Stimulated activated memory B cell treated with anti-CD40 and anti-IgM and Interleukin-4, amounts not matched to agents 10 μg/mL and 1 μg/mL and 100 μg/mL, for 72 hours (primary cell): Measurements from ENCODE around the gene NOL12.

Experiments
- ATAC-seq: fragments of 150-1000 bp; cut with Tn5 transposase; 2 replicates; pipeline ENCODE4 v1.10.0; 2021
- H3K27ac Mint-ChIP-seq: one replicate; pipeline ENCODE4 v1.8.0; 2022; ENCODE audit warnings: mild to moderate bottlenecking, mixed read lengths
- H3K27me3 Mint-ChIP-seq: one replicate; pipeline ENCODE4 v1.8.0; 2022; ENCODE audit warnings: mixed read lengths
- H3K36me3 Mint-ChIP-seq: one replicate; pipeline ENCODE4 v1.8.0; 2022; ENCODE audit warnings: mixed read lengths
- H3K4me1 Mint-ChIP-seq: one replicate; pipeline ENCODE4 v1.8.0; 2022; ENCODE audit warnings: mixed read lengths
- H3K4me3 Mint-ChIP-seq: one replicate; pipeline ENCODE4 v1.8.0; 2022; ENCODE audit warnings: mild to moderate bottlenecking, moderate library complexity, mixed read lengths
- H3K9me3 Mint-ChIP-seq: one replicate; pipeline ENCODE4 v1.8.0; 2022; ENCODE audit warnings: mixed read lengths

The NOL12 gene

GRCh38 chr22:37672206-37672919 lies 13.8 kb upstream of the NOL12 start:
- Mint-ChIP-seq H3K4me1 (peaks cover 58% of the 10 kb centered on the region), H3K4me3 (peak overlapping the region; percentile 12), H3K27ac (peak overlapping the region; percentile 95), H3K36me3 (peaks cover 6% of the 10 kb centered on the region), H3K27me3 (no peaks in the 10 kb centered on the region), H3K9me3 (no peaks in the 10 kb centered on the region)
- no peak for ATAC-seq

- Mint-ChIP-seq H3K36me3 (peaks cover 8% of the 10 kb centered on the region), H3K4me1 (peaks cover 60% of the 10 kb centered on the region), H3K4me3 (no peak overlapping the region), H3K27me3 (no peaks in the 10 kb centered on the region), H3K27ac (peak overlapping the region; percentile 95), H3K9me3 (no peaks in the 10 kb centered on the region)
- ATAC-seq = no peak
Observed at GRCh38 chr22:37672920-37673455, 13.2 kb upstream of the NOL12 start.

DNA sequence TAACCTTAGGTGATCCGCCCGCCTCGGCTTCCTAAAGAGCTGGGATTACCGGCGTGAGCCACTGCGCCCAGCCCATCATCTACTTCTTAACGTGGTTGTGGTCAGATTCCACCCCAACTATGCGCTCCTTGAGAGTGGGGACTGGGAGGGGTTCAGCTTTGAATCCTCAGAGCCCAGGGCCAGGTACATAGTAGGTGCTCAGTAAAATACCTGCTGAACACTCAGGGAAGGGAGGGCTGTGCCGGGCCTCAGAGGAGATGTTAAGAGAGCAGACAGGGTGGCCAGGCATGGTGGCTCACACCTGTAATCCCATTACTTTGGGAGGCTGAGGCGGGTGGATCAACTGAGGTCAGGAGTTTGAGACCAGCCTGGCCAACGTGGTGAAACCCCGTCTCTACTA lies 11.9 kb upstream of the NOL12 start:
- H3K27me3 Mint-ChIP-seq = no peaks in the 10 kb centered on the region
- peak overlapping the region; percentile 95 for H3K27ac Mint-ChIP-seq
- peaks cover 63% of the 10 kb centered on the region for H3K4me1 Mint-ChIP-seq
- peaks cover 12% of the 10 kb centered on the region for H3K36me3 Mint-ChIP-seq
- no peak for ATAC-seq
- peak overlapping the region; percentile 51 for H3K4me3 Mint-ChIP-seq
- no peaks in the 10 kb centered on the region for H3K9me3 Mint-ChIP-seq

- ATAC-seq = peak; percentile 78
- H3K9me3 Mint-ChIP-seq = no peaks in the 10 kb centered on the region
- peak within 1 kb of the TSS; percentile 85 for H3K4me3 Mint-ChIP-seq
- peaks cover 20% of the 10 kb centered on the region for H3K36me3 Mint-ChIP-seq
- H3K4me1 Mint-ChIP-seq = peaks cover 71% of the 10 kb centered on the region
- peak within 1 kb of the TSS; percentile 95 for H3K27ac Mint-ChIP-seq
- no peaks in the 10 kb centered on the region for H3K27me3 Mint-ChIP-seq
Observed at GRCh38 chr22:37674951-37675929, 10.9 kb upstream of the NOL12 start, which contains the start of gene LGALS1. TSS of gene LGALS1 (plus strand) at chr22:37675636. CDS start at chr22:37675703, 67 bp downstream.

DNA sequence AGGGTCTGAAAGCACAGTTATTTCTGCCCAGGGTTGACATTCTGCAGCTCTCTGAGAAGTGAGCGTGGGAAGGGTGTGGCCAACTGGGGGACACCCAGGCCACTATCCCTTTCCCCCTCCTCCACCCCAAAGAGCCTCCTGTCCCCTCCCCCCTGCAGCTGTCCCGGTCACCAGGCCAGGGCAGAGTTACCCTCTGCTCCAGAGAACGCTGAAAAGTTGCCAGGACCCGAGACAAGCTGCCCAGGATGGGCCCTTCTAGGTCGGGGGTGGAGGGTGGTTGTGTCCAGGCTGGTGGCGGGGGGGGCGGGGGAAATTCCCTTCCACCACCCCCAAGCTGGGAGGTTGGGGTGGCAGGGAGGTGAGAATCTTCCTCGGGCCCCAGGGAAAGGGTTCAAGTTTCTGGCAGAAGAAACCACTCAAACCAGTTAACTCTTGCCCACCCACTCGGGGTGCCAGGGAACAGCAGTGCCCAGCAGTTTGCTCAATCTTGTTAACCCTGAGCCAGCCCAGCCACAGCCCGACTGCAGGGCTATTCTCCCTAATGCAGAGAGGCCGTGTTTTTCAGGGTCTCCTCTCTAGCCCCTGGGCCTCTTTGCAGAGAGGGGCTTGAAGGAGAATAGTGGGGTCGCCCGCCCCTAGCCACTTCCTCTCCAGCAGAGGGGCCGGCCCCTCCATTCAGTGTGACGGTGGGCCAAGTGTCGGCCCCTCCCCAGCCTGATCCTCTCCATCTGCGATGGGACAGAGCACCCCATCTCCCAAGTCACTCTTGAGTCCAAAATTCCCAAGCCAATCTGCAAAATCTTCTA lies 10.0 kb upstream of the NOL12 start:
- peak; percentile 18 for ATAC-seq
- Mint-ChIP-seq H3K27me3 (no peaks in the 10 kb centered on the region), H3K4me1 (peaks cover 70% of the 10 kb centered on the region), H3K27ac (peak overlapping the region; percentile 95), H3K4me3 (peak overlapping the region; percentile 85), H3K36me3 (peaks cover 20% of the 10 kb centered on the region), H3K9me3 (no peaks in the 10 kb centered on the region)

- peaks cover 75% of the 10 kb centered on the region for H3K4me1 Mint-ChIP-seq
- H3K4me3 Mint-ChIP-seq = peak overlapping the region; percentile 85
- ATAC-seq = peak; percentile 88
- peak overlapping the region; percentile 95 for H3K27ac Mint-ChIP-seq
- H3K9me3 Mint-ChIP-seq = no peaks in the 10 kb centered on the region
- H3K36me3 Mint-ChIP-seq = peaks cover 20% of the 10 kb centered on the region
- H3K27me3 Mint-ChIP-seq = no peaks in the 10 kb centered on the region
Observed at GRCh38 chr22:37676736-37677492, 9.2 kb upstream of the NOL12 start.

DNA sequence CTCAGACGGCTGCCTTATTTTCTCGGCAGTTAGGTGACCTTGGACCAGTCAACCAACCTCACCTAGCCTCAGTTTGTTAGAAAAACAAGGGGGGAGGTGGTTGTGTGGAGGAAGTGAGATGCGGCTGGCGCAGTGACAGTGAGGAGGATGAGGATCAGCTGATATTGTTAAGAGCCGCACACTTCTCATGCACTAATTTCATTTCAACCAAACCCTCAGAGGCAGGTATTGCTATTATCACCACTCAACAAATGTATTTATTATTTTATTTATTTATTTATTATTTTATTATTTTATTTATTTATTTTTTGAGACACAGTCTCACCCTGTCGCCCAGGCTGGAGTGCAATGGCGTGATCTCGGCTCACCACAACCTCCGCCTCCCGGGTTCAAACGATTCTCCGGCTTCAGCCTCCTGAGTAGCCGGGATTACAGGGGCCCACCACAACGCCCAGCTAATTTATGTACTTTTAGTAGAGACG lies 8.6 kb upstream of the NOL12 start:
- Mint-ChIP-seq H3K27me3 (no peaks in the 10 kb centered on the region), H3K9me3 (no peaks in the 10 kb centered on the region), H3K27ac (peak overlapping the region; percentile 95), H3K4me3 (peak overlapping the region; percentile 85), H3K36me3 (peaks cover 20% of the 10 kb centered on the region), H3K4me1 (peaks cover 69% of the 10 kb centered on the region)
- ATAC-seq = peak; percentile 22

GRCh38 chr22:37678372-37678771 lies 7.8 kb upstream of the NOL12 start:
- H3K27ac Mint-ChIP-seq = no peak overlapping the region
- H3K4me1 Mint-ChIP-seq = peaks cover 61% of the 10 kb centered on the region
- no peaks in the 10 kb centered on the region for H3K9me3 Mint-ChIP-seq
- peaks cover 20% of the 10 kb centered on the region for H3K36me3 Mint-ChIP-seq
- no peak for ATAC-seq
- H3K27me3 Mint-ChIP-seq = no peaks in the 10 kb centered on the region
- H3K4me3 Mint-ChIP-seq = no peak overlapping the region

DNA sequence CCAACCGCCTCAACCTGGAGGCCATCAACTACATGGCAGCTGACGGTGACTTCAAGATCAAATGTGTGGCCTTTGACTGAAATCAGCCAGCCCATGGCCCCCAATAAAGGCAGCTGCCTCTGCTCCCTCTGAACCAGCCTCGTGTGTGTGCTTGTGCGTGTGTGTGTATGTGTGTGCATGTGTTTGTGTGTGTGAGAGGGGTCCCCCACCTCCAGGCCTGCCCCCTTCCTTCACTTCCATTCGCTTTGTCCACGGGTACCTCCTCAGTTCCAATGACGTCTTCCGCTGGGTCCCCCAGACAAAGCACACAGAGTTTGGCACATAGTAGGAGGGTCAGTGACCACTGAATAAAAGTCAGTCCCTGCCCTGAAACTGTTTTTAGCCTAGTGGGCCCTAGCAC lies 6.5 kb upstream of the NOL12 start:
- H3K4me3 Mint-ChIP-seq = no peak overlapping the region
- H3K27ac Mint-ChIP-seq = peak overlapping the region; percentile 11
- ATAC-seq = no peak
- no peaks in the 10 kb centered on the region for H3K9me3 Mint-ChIP-seq
- peaks cover 48% of the 10 kb centered on the region for H3K4me1 Mint-ChIP-seq
- H3K36me3 Mint-ChIP-seq = peaks cover 20% of the 10 kb centered on the region
- H3K27me3 Mint-ChIP-seq = no peaks in the 10 kb centered on the region

DNA sequence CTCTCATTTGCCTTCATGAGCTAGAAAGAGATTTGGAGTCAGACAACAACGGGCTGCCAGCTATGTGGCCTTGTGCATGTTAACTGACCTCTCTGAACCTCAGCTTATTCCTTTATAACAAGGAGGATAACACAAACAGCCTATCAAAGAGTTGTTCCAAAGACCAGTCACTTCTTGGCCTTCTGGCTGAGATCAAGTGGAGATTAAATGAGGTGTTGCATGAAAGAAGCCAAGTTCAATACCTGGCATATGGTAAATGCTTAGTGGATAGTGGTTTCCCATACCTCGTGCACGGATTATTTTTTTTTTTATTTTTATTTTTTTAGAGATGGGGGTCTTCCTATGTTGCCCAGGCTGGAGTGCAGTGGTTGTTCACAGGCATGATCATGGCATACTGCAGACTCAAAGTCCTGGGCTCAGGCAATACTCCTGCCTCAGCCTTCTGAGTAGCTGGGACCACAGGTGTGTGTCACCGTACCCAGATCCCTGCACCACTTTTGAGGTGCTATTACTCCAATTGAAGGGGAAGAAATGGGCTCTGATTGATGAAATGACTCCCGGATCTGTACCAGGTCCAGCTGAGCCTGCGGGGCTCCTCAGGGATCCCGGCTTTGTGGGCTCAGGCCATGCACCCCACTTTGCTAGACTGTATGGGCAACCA lies 5.8 kb upstream of the NOL12 start:
- ATAC-seq = no peak
- Mint-ChIP-seq H3K27me3 (no peaks in the 10 kb centered on the region), H3K4me1 (peaks cover 45% of the 10 kb centered on the region), H3K27ac (peak overlapping the region; percentile 80), H3K36me3 (peaks cover 20% of the 10 kb centered on the region), H3K4me3 (no peak overlapping the region), H3K9me3 (no peaks in the 10 kb centered on the region)

DNA sequence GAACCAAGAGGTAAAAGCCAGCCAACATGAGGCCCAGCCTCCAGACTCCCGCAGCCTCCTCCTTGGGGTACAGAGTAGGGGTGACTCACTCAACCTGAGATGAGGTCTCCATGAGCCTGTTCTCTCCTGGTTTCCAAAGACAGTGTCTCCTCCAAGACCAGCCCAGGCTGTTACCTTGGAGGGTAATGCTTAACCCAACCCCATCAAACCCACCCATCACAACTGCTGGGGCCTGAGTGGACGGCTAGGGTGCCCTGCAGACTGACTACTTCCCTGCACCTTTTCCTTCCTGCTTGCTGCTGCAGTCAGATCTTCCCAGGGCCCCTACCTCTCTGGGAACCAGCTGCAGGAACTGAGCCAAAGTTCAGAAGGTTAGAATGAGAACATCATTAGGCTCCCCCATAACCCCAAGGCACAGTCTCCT lies 5.1 kb upstream of the NOL12 start:
- Mint-ChIP-seq H3K4me1 (peaks cover 45% of the 10 kb centered on the region), H3K4me3 (no peak overlapping the region), H3K27me3 (no peaks in the 10 kb centered on the region), H3K27ac (peak overlapping the region; percentile 80), H3K9me3 (no peaks in the 10 kb centered on the region), H3K36me3 (peaks cover 20% of the 10 kb centered on the region)
- no peak for ATAC-seq

GRCh38 chr22:37681556-37682049 lies 4.5 kb upstream of the NOL12 start:
- ATAC-seq = peak; percentile 38
- Mint-ChIP-seq H3K4me3 (no peak overlapping the region), H3K4me1 (peaks cover 41% of the 10 kb centered on the region), H3K9me3 (no peaks in the 10 kb centered on the region), H3K36me3 (peaks cover 16% of the 10 kb centered on the region), H3K27me3 (no peaks in the 10 kb centered on the region), H3K27ac (peak overlapping the region; percentile 80)

GRCh38 chr22:37684803-37685615 lies 1.1 kb upstream of the NOL12 start:
- Mint-ChIP-seq H3K36me3 (peaks cover 12% of the 10 kb centered on the region), H3K4me1 (peaks cover 45% of the 10 kb centered on the region), H3K9me3 (no peaks in the 10 kb centered on the region), H3K27me3 (no peaks in the 10 kb centered on the region), H3K27ac (peak overlapping the region; percentile 85), H3K4me3 (peak overlapping the region; percentile 95)
- ATAC-seq = no peak
